ENCODE data around the gene B4GALNT2.

B4GALNT2 gene

DNA sequence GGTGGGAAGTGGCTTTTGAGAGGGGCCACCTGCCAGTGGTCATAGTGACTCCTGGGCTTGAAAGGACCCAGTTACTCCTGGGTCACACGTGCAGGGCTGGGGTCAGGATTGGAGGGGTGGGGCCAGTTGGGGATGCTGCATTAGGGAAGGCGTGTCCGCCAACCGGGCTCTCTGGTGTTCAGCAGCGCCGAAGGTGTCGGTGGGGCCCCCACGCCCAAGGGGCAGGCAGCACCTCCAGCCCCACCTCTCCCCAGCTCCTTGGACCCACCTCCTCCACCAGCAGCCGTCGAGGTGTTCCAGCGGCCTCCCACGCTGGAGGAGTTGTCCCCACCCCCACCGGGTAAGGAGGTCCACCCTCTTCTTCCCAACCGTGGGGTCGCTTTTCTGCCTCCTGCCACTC, 87.4 kb downstream of the B4GALNT2 start:
- peaks cover 15% of the 10 kb centered on the region for H3K27me3 ChIP-seq (replicated peaks)
- no peak for DNase-seq
- H3K4me3 ChIP-seq (ENCODE audit: low read depth, low read length): no peak overlapping the region

DNA sequence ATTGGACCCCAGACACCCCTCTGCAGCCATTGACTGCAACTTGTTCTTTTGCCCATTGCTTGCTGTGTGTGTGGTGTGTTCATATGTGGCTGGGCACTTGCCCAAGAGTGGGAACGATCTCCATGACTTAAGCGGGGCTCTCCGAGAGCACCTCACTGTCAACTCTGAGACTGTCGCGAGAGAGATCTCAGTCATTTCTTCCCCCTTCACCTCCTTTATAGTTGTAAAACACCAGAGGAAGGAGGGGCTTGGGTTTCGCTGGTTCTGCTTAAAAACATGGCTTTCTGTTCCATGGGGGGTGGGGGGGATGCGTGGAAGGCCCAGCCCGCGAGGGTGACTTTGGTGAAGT, 90.6 kb downstream of the B4GALNT2 start:
- in situ Hi-C loops (cut with HindIII; ENCODE audit: low pct_ligation_motif_present, low sequenced_read_pairs): no loop called here
- Histone ChIP-seq H3K4me3 (ENCODE audit: low read depth, low read length) (no peak overlapping the region), H3K36me3 (replicated peaks) (no peaks in the 10 kb centered on the region), H3K27me3 (replicated peaks) (peaks cover 24% of the 10 kb centered on the region), H3K27ac (no peak overlapping the region)
- DNase-seq: no peak
- TF ChIP-seq, protein P1, sequence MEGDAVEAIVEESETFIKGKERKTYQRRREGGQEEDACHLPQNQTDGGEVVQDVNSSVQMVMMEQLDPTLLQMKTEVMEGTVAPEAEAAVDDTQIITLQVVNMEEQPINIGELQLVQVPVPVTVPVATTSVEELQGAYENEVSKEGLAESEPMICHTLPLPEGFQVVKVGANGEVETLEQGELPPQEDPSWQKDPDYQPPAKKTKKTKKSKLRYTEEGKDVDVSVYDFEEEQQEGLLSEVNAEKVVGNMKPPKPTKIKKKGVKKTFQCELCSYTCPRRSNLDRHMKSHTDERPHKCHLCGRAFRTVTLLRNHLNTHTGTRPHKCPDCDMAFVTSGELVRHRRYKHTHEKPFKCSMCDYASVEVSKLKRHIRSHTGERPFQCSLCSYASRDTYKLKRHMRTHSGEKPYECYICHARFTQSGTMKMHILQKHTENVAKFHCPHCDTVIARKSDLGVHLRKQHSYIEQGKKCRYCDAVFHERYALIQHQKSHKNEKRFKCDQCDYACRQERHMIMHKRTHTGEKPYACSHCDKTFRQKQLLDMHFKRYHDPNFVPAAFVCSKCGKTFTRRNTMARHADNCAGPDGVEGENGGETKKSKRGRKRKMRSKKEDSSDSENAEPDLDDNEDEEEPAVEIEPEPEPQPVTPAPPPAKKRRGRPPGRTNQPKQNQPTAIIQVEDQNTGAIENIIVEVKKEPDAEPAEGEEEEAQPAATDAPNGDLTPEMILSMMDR (IDR thresholded peaks at IDR 0.05; ENCODE audit: low read depth, low read length, missing control alignments): no peak

More for the DNA sequence above, 87.4 kb downstream of the B4GALNT2 start:
- Histone ChIP-seq H3K36me3 (replicated peaks) (no peaks in the 10 kb centered on the region), H3K27ac (no peak overlapping the region)
- TF ChIP-seq, protein P1 (IDR thresholded peaks at IDR 0.05; ENCODE audit: low read depth, low read length, missing control alignments): no peak
- in situ Hi-C loops (cut with HindIII; ENCODE audit: low pct_ligation_motif_present, low sequenced_read_pairs): no loop called here

DNA sequence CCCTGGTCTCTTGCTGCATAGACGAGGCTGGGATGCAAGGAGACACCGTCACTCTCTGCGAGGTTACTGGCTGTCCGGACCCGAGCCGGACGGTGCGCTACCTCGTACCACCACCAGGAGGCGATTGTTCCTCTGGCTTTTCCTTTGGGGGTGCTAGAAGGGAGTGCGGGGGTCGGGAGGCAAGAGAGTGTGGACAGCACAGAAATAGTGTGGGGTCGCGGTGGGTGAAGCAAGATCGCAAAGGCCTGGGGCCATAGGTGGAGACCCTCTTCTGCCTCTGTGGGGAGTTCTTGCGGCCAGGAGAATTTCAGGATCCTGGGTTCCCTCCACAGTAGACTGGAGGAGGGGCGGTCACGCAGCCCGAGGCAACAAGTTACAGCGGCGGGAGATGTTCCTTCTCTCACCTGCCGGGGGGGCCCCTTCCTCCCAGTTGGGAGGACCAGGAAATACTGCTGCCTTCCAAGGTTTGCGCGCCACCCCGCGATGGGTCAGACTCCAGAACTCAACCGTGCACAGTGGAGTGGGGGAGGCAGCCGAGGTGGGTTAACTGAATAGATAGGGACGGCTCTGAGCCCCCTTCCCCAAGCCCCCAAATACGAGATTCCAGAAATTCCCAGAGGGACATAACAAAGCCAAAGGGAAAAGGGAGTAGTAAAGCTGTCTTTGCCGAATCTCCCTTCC, 91.1 kb downstream of the B4GALNT2 start:
- peak; percentile 27 for DNase-seq
- peak overlapping the region; percentile 12 for H3K4me3 ChIP-seq (ENCODE audit: low read depth, low read length)
- no peak overlapping the region for H3K27ac ChIP-seq
- no peaks in the 10 kb centered on the region for H3K36me3 ChIP-seq (replicated peaks)
- in situ Hi-C loops (cut with HindIII; ENCODE audit: low pct_ligation_motif_present, low sequenced_read_pairs): no loop called here
- TF ChIP-seq, protein P1 (IDR thresholded peaks at IDR 0.05; ENCODE audit: low read depth, low read length, missing control alignments): peak; percentile 94
- peaks cover 24% of the 10 kb centered on the region for H3K27me3 ChIP-seq (replicated peaks)

DNA sequence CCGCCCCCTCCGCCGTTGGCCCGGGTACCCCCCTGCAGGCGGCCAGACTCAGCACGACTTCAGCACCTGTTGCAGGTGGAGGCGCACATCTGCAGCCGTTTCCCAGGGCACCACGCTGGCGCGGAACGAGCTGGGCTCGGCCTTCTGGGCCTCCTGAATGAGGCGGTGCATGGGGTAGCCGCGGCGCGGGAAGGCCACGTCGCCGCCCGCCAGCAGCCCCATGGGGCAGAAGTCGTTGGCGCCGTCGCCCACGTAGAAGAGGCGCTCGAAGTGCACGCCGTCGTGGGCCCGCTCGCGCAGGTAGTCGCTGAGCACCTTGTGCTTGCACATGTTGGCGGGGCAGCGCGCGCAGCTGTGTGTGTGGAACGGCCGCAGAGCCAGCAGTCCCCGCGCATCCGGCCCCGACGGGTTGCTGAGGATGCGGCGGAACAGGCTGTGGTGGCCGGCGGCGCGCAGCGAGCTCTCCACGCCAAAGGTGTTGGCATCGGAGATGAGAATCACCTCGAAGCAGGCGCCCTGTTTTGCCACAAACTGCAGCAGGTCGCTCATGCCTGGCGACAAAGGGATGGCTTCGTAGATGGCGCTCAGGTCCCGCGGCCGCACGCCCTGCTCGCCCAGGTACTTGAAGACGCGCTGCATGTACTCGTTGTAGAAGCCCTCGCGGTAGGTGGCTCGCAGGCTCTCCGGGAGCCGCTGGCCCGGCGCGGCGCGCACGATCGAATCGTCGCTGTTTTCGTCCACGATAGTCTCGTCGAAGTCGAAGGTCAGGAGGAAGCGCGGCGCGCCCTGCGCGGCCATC, 91.8 kb downstream of the B4GALNT2 start:
- TF ChIP-seq, protein P1 (IDR thresholded peaks at IDR 0.05; ENCODE audit: low read depth, low read length, missing control alignments): no peak
- Histone ChIP-seq H3K27ac (no peak overlapping the region), H3K4me3 (ENCODE audit: low read depth, low read length) (peak overlapping the region; percentile 12), H3K36me3 (replicated peaks) (no peaks in the 10 kb centered on the region), H3K27me3 (replicated peaks) (peaks cover 24% of the 10 kb centered on the region)
- no peak for DNase-seq
- in situ Hi-C loops (cut with HindIII; ENCODE audit: low pct_ligation_motif_present, low sequenced_read_pairs): no loop called here

DNA sequence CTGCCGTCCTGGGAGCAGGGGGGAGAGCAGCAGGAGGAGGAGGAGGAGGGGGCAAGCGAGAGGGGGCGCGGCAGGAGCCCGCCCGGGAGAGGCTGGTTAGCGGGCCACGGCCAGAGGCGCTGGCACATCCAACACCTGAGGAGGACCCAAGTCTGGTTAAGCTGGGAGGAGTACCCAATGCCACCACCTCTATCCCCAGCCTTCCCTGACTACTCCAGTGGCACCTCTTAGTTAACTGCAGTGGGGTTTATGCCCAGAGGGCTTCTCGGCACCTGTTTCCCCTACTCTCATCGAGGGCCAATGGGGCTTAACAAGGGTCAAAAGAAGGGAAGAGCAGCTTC, 92.4 kb downstream of the B4GALNT2 start:
- no peak for DNase-seq
- Histone ChIP-seq H3K36me3 (replicated peaks) (no peaks in the 10 kb centered on the region), H3K27me3 (replicated peaks) (peaks cover 24% of the 10 kb centered on the region), H3K27ac (no peak overlapping the region), H3K4me3 (ENCODE audit: low read depth, low read length) (no peak overlapping the region)
- in situ Hi-C loops (cut with HindIII; ENCODE audit: low pct_ligation_motif_present, low sequenced_read_pairs): no loop called here
- TF ChIP-seq, protein P1 (IDR thresholded peaks at IDR 0.05; ENCODE audit: low read depth, low read length, missing control alignments): no peak

Data from brain microvascular endothelial cell (primary cell).